ENCODE data around the gene DDRGK1.
"Not testable (repeated sequence)": the region's sequence is repeated elsewhere in the genome, so short reads cannot be mapped to it uniquely, and the experiment has no call there.

The DDRGK1 gene

DNA sequence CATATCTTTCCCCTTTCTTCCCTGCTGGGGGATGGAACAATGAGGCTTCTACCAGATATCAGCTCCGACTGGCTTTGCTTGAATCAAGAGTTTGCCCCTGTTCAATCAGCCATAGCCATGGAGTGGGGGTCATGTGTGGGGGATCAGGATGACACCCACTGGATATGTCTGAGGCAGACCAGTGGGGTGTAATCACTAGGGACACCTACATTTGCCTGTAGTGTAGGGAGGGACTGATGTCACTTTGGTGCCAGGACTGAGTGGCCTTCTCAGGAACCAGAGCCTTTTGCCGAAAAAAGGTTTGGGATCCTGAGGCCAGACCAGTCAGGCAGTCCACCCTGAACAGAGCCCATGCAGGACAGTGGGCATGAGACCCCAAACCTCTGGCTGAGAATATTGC, 5.9 kb upstream of the DDRGK1 start:
- no peak for DNase-seq

DNA sequence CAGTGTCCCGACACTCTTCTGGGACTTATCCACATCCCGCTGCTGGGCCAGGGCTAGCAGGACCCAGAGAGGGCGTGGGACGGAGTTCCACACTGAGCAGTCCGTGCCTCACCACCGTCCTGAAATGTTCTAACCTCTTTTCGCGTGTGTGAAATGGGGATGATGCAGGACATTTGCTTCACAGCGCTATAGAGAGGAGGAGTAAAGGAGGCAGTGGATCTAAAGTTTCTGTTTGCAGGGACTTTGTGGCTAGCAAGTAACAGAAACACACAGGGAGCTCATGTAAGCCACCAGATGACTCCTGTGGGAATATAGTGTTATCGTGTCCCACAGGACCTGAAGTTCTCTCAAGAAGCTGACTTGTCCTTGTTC, 5.5 kb upstream of the DDRGK1 start:
- DNase-seq, result no peak

DNA sequence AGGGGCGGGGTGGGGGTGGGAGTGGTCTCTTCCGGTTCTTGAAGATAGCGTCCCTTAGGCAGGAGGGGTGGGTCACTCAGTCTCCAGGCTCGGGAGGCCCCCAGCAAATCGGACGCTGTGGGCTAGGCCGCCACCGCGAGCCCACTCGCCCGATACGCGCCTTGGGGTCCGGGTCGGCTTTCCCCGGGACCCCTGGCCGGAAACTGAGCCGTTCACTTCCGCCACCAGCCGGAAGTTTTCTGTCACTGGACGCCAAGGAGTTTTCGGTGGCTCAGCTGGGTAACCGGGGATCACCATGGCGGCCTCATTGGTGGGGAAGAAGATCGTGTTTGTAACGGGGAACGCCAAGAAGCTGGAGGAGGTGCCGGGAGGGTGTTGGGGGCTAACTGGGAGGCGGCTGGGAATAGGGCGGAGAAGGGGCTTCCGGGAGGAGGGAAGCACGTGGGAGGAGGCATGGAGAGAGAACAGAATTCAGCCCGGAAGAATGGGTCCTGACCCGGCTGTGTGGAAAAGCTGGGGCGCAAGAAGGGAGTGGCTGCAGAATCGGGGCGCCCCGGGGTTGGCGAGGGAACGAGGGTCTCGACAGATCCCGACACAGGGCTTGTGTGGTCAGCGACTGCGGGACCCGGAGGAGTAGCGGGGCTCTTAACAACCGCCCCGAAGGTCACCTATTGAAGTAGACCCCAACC, 4.9 kb upstream of the DDRGK1 start, which contains the start of gene ITPA:
TSS of gene ITPA (plus strand) at position 242 of the 689 bp plus-strand sequence. CDS start at position 296, 54 bp downstream.
- DNase-seq, result no peak

DNA sequence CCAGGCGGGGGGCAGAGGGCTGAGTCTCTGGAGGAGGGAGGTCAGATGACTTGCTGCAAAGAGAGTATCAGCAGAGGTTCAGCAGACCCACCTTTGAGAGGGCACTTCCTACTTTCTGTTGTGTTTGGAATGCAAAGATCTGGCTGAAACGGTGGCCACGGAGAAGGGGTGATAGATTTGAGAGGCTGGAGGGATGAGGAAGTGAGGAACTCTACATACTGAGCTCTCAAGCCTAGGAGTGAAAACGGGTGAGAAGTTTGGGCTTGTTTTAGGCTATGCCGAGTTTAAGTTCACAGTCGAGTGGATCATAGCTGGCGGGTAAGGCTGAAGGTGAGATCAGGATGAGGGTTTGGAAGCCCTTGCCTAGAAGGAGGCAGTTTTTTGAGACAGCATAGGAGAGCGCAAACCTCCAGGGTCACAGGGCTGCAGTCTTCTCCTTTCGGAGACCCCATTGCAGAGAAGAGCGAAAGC, 4.3 kb upstream of the DDRGK1 start:
- DNase-seq, result no peak

DNA sequence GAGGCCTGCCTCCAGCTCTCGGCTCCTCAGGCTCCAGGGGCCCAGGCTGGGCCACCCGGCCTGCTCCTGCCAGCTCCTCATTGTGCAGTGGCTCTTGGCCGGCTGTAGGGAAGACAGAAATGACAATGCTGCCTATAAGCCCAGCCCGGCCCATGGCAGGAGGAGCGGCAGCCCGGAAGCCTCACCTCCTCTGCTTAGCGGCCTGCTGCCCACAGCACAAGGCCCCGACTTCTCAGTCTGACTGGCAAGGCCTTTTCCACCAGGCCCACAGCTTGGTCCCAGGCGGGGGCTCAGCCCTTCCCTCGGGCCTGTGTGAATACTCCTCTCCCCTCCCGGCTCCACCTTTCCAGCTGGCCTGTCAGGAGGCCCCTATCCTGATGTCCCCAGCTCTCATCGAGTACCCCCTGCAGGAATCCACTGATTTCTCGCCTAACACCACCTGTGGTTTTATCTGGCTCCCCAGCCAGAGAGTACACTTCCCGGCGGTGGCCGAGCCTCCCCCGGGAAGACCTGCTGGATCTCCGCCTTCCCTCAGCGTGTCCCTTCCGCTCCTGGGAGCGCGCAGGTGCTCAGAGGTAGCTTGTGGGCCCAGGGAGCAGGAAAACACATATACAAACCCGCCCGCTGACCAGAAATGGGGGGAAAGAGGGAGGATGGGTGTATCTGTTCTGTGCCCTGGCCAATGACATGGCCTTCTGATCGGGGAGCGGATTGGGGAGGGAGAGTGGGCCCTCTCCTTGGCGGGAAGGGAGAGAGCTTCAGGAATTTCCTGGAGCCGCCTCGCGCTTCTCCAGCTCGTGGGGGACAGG, 963 bp downstream of the DDRGK1 start:
- DNase-seq, result no peak

DNA sequence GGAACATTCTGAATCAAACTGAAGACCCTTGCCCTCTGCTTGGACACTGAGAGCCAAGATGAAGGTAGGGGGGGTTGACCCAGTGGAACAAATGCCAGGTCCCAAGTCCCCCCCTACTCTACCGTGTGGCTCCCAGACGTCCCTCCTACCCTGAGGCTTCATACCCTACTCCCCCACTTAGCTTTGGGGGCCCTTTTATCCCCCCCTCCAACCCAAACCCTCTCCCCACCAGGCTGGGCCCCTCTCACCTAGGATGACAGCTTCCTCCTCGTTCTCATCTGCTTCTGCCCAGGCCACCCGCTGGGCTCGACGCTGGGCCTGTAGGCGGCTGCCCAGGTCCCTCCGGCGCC, 1.5 kb downstream of the DDRGK1 start:
- no peak for DNase-seq

DNA sequence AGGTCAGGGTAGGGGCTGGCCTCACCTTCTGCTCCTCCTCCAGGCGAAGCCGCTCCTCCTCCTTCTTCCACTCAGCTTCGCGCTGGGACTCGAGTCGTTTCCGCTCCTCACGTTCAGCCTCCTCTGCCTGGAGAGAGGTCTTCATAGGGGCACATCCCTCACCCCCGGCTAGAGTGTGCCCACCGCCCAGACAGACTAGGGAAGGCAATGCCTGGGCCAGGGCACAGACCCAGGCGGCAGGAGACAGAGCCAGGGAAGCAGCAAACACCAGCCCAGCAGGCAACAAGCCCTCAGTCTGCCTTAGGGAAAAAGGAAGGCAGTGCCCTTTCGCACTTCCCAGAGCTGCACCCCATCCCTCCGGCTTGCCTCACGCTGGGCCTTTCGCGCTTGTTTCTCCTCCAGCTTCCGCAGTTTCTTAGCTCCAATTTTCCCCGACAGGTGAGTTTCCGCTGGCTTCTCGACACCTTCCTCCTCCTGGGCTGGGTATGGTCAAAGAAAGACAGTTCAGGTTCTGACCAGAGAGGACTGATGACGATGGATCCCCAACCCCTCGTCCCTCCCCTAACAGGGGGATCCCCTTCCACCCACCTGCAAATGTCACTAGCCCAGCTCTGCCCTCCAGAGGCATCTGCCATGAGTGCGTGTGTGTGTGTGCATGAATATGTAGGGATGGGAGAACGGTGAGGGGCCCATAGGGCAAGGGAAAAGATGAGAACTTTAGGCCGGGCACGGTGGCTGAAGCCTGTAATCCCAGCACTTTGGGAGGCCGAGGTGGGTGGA, 4.3 kb downstream of the DDRGK1 start:
- no peak for DNase-seq

DNA sequence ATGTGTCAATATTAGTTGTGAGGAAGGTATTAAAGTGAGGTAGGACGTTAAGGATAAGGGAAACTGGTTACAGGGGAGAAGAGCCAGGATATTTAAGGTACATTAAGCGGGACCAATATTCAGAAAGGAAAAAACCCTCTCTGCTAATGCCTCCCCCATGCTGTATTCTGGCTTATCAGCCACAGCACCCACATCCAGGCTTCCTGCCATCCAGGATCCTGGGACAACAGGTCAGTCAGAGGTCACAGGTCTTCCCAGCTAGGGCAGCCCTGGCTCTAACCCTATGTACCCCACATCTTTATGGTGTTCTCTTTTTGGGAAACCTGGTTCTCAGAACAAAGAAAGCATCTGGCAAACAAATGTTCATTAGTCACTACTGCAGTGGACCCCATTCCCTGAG, 5.3 kb downstream of the DDRGK1 start:
- DNase-seq, result no peak

DNA sequence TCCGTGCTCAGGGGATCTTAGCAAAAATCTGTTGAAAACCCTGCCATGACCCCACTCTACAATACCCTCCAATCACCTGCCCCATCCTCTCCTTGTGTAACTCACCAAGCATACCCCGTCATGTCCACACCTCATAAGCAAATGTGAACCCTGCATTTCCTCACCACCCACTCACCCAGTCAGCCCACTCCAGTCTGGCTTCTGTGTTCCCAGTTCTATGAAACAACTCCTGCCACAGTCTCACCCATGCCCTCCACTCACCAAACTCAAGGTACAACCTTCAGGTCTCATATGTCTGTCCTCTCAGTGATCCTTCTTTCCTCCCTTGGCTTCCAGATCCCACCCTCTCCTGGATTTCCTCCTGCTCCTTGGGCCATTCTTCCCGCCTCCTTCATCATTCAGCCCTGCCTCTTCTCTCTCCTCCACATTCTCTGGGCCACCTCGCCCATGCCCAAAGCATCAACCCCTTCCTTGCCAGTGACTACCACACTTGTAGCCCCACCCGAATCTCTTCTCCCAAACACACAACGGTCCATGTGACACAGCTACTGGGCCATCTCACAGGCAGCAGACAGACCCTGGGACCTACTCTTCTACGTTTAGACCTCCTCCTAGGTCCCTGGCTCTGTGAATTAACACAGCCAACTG, 8.8 kb downstream of the DDRGK1 start:
- no peak for DNase-seq

DNA sequence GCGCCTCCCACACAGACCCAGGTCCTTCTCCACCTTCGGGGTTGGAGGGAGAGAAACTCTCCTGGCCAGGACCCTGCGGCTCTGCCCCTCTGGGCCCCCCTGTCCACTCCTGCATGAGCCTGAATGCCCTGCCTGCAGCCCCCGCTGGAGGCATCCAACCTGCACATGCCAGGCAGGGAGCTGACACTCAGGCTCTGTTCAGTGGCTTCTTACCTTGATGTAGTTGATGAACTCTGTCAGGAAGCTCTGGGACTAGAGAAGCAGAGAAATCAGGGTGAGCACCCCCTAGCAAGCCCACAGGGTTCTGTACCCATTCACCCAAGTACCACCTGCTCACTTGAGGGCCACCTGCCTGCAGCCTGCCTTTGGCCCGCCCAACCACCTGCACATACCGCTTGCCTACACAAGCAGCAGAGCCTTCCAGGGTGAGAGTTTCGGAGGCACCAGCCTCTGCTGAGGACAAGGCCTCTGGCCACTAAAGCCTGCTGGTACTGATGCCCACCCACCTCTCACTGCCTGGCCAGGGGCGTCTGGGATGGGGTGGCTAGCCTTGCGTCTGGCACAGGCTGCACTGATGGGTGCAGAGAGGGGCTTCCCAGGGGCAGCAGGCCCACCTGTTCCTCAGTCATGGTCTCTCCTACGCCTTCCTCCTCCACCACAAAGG, 9.7 kb downstream of the DDRGK1 start:
- no peak for DNase-seq

DNA sequence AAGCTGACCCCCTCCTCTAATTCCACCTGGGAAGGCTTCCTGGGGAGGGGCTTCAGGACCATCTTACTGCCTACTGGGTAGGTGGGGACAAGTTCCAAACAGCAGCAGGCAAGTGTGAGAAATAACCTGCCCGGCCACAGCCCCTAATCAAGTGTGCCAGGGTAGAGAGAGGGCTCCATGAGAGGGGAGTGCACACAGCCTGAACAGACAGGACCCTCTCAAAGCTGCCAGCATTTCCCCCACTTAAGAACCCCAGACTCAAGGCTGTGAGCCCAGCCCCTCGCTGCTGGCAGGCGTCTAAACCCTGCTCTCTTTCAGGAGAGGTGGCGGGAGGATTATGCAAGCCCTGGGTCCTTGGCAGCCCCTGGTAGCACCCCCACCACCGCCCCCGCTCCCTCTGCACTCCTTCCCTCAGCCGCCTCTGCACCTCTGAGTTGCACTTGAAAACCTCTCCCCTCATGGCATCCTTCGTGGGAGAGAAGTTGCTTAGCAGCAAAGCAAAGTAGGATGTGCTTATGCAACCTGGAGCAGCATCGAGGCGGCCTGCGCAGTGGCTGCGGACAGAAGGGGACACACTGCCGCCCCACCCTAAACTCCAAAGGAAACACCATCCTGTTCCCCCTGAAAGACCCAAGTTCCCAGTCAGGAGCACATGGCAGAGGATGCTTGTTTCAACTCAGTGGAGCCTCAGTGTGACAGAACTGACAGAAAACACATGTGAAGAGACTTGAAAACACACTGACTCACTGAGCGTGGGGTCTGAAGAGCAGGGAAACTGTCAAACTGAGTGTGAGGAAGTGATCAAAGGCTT, 10.5 kb downstream of the DDRGK1 start:
- no peak for DNase-seq

DNA sequence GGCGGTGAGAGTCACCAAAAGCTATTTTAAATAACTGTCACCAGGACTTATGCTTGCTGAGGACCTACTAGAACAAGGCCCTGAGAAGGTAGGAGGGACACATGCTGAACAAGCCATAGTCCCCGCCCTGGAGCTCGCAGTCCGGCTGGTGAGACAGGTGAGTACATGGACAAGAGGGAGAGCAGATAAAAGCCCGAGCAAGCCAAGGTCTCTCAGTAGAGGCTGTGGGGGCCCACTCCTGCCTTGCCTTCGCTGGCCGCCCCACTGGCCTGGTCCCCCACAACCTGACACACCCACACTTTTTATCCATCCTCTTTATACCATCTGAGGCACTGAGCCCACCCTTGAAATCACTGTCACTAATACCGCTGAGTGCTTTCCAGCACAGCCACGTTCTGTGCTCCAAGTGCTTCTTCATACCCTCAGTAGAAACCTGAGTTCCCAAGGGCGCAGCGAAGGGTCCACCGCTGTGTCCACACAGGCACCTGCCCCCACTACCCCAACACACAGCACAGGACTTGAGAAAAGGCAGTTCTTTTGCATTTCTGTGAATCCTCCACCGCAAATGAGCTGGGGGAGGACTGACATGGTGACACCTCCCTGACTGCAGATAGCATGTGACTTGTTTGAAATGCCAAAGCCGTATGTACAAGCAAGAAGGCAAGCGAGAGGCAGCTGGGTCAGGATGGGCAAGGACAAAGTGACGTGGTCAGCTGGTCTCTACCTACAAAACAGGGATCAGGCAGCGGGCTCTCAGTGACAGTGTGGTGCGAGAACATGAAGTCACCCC, 12.1 kb downstream of the DDRGK1 start:
- DNase-seq, result no peak

DNA sequence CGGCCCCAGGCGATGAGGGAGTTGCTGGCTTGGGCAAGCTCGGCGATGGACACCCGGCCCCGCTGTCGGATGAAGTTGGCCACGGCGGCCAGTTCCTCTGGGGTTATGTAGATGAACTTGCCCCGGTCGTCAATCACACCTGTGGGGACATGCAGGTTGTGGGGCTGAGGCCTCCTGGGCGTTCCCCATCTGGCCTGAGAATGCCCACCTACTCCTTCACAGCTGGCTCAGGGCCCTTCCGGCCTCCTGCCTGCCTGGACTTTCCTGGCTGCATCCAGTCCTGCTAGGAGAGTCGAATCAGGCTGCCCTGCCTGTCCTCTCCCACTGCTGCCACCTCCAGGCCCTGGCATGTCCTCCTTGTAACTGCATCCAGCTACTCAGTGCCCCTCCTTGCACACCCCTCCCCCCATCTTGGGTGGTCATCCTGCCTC, 13.8 kb downstream of the DDRGK1 start:
- DNase-seq, result no peak

DNA sequence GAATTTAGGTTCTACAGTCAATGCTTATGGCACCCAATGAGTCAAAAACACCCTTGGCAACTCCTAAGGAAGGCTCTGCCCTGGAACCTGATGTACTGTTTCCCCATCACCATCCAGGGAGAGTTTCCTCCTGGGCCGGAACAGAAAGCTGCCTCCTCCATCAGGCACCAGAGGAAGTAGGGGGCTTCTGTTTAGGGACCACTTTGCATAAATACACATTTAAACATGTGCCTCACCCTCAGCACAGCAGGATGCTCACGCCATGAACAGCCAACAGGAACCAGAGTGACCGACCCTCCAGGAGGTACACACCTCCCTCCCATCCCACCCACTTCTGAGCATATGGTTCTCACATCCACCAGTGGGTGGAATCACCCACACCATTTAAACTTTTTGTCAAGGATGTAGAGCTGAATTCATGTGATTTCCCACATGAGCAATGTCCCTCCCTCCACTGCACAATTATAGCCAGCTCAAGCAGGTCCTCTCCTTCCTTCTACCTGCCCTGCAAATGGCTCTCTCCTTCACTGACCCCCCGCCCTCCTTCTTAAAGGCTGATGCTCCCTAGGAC, 14.8 kb downstream of the DDRGK1 start:
- no peak for DNase-seq

DNA sequence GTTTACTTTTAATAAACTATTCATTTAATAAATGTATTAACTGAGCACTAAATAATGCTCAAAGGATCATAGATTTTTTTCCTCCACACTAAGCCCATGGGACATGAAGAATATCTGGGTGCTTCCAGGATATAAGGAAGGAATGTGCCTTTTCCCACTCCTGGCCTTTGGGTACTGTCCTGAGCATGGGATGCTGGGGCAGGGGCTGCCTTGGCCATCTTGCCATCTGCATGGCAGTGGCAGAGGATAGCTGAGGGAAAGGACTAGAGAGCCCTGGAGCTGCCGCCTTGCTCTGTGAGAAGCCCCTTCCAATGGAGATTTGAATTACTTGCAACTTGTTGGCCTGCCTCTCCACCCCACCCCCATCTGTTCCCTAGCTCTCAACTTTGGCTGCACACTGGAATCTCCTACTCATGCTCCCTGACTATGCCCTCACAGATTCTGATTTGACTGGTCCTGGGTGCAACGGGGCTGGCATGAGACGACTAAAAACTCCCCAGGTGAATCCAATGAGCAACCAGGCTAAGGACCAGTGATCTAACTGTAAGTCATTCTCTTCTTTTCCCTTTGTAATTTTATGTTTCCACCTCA, 15.6 kb downstream of the DDRGK1 start:
- DNase-seq, result no peak

DNA sequence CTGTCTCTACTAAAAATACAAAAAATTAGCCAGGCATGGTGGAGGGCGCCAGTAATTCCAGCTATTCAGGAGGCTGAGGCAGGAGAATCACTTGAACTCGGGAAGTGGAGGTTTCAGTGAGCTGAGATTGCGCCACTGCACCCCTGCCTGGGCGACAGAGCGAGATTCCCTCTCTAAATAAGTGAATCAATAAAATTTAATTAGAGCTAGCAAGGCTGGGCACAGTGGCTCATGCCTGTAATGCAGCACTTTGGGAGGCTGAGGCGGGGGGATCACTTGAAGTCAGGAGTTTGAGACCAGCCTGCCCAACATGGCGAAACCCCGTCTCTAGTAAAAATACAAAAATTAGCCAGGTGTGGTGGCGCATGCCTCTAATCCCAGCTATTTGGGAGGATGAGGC, 16.6 kb downstream of the DDRGK1 start:
- not testable (repeated sequence) for DNase-seq

DNA sequence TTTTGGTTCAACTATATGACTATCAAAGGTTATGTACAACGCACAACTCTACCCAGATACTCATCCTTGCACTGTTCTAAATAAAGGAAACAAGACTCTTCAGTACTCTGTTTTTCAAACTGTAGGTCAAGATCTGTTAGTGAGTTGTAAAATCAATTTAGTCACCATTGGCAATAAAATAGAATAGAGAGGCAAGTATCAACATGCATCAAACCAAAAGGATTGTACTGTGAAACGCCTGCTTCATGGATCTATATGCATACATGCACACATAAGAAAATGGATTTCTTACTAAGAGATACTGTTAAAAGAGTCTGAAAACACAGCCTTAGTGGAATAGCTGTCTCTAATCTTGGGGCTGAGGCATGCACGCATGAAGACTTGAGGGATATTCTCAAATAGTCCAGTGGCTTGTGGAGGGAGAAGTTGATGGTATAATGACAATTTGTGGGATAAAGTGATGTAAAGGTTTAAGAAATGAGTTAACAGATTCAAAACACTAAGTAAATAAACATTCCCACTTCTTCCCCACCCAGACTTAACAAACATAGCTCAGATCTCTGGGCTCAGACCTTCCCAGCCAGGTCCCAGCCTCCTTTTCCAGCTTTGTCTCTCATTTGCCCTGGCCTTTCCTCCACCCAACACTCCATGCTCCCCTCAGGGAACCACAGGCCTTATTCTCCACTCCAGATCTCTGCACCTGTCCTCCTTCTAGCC, 20.4 kb downstream of the DDRGK1 start:
- no peak for DNase-seq

DNA sequence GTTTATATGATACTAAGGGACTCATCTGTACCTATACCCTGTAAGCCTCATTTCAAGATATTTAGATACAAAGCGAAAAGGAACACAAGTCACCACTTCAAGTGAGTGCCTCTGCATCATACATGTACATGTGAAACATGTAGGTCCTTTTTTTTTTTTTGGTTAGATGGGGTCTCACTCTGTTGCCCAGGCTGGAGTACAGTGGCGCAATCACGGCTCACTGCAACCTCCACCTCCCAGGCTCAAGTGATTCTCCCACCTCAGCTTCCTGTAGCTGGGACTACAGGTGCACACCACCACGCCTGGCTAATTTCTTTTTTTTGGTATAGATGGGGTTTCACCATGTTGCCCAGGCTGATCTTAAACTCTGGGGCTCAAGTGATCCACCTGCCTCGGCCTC, 22.1 kb downstream of the DDRGK1 start:
- not testable (repeated sequence) for DNase-seq

DNA sequence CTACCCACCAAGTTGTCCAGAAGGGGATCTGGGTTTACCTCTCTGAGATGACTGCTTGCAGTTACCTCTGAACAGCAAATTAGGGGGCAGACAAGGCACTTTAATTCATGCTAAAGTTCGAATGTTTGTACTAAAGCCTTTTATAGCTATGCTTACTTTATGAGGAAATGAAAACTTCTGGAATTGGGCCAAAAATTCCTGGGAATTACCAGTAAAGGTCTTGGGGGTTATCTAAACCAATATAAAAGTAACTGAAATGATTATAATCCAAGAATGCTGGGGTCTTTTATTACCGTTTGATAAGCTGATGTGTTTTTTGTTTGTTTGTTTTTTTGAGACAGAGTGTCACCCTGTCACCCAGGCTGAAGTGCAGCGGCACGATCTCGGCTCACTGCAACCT, 23.2 kb downstream of the DDRGK1 start:
- DNase-seq, result no peak
